SK-N-MC (cell line): Measurements from ENCODE around the gene ING4.

ENCODE experiments used
- DNase-seq: peaks from one replicate; pipeline ENCODE4 v3.0.0-alpha.2; 2011; ENCODE audit warnings: low read depth, low spot score
- H3K27ac ChIP-seq: fragments of 200-600 bp; sonication (generic); 2 replicates; pipeline ENCODE4 v1.5.1; 2016; ENCODE audit warnings: mixed run types
- H3K36me3 ChIP-seq: fragments of 200-600 bp; sonication (generic); 2 replicates; pipeline ENCODE4 v1.6.1; 2017; ENCODE audit warnings: antibody characterized with exemption, low read length, mixed read lengths; ENCODE audit not compliant: insufficient read depth
- H3K4me3 ChIP-seq: fragments of 200-600 bp; sonication (generic); 2 replicates; pipeline ENCODE4 v1.5.1; 2016
- H3K9ac ChIP-seq: fragments of 200-600 bp; sonication (generic); 2 replicates; pipeline ENCODE4 v1.8.0; 2017; ENCODE audit warnings: mixed run types, mixed read lengths; ENCODE audit not compliant: insufficient read length
- H3K9me3 ChIP-seq: fragments of 200-600 bp; sonication (generic); 2 replicates; pipeline ENCODE4 v1.6.1; 2017; ENCODE audit warnings: low read depth, mild to moderate bottlenecking, antibody characterized with exemption, low read length, moderate library complexity, mixed read lengths
- EZH2 ChIP-seq: fragments of 200-600 bp; sonication (generic); IDR thresholded peaks from one replicate; pipeline ENCODE4 v1.6.1; 2017; ENCODE audit warnings: antibody characterized with exemption
- FOXP2 ChIP-seq: optimal IDR thresholded peaks from 2 replicates; pipeline ENCODE3; 2011; ENCODE audit warnings: mild to moderate bottlenecking, moderate library complexity; ENCODE audit not compliant: insufficient read depth; ENCODE audit errors: extremely low read length, control extremely low read depth
- POLR2AphosphoS5 ChIP-seq: IDR thresholded peaks from 2 replicates; pipeline ENCODE4 v1.6.1; 2012; ENCODE audit warnings: mild to moderate bottlenecking, low read depth, low read length, borderline replicate concordance

Gene ING4

DNA sequence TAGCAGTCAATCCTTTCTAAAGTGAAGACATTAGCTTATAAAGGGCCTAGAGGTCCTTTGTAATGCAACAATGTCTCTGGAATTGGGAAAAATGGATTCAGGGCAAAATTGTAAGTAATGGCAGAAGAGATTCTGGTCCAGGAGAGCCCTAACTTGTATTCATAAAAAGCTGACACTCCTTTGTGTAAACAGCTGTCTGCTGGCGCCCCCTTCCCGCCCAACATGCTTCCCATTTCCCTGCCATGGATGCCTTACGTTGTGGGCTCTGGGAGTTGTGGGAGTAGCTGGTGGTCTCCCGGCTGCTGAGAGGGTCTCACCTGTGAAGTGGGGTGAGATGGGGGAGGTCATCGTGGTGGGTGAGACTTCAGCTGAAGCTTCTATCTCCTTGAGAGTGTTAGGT is 18.0 kb downstream of the ING4 start:
- Histone ChIP-seq H3K36me3 (no peaks in the 10 kb centered on the region), H3K4me3 (no peak overlapping the region), H3K9ac (no peak overlapping the region), H3K9me3 (no peaks in the 10 kb centered on the region), H3K27ac (no peak overlapping the region)
- no peak for TF ChIP-seq EZH2
- TF ChIP-seq FOXP2, result no peak
- no peak for TF ChIP-seq POLR2AphosphoS5
- DNase-seq, result no peak

DNA sequence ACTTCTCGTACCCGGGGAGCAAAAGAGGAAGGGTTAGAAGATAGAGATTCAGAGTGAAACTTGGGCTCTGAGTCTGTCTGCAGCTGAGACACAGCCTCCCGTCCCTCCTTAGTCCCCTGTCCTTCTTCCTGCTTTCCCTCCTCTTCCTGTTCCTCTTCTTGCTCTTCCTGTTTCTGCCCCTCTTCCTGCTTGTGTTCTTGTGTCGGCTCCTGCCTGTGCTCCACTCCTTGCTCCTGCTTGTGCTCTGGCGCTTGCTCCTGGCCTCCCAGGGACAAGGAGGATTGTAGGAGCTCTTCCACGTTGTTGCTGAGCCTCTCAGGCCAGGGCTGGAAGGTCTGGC is 18.7 kb downstream of the ING4 start:
- Histone ChIP-seq H3K9ac (no peak overlapping the region), H3K9me3 (no peaks in the 10 kb centered on the region), H3K27ac (no peak overlapping the region), H3K4me3 (no peak overlapping the region), H3K36me3 (no peaks in the 10 kb centered on the region)
- TF ChIP-seq POLR2AphosphoS5, result no peak
- TF ChIP-seq FOXP2, result no peak
- TF ChIP-seq EZH2, result no peak
- no peak for DNase-seq

DNA sequence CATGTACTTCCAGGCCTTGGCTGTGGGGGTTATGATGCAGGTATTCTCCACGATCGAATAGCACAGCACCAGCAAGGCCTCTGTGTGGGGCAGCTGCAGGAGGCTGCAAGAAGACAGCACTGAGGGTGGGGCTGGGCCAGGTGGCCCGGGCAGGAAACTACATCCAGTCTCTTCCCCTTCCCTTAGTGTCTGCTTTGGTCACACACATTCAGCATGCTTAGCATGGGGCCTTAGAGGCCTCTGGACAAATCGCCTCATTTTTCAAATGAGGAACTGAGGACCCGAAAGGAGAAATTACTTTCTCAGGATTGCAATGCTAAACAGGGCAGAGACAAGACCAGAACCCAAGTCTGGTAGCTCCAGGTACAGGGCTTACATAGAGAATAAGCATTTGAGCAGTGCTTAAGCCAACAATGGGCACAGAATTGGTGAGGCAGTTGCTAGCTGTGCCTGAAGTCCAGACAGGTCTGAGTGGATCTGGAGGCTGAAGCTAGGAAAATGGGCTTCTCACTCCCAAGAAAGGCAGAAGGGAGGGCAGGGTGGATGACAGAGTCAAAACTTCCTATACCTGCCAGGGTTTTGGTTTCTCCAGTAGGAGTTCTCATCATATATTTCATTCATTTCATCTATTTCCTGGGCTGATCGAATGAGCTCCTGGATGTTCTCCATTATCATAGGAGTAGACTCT is 19.2 kb downstream of the ING4 start:
- TF ChIP-seq FOXP2 (no peak), EZH2 (no peak), POLR2AphosphoS5 (no peak)
- H3K27ac ChIP-seq, result no peak overlapping the region
- H3K4me3 ChIP-seq, result no peak overlapping the region
- no peaks in the 10 kb centered on the region for H3K36me3 ChIP-seq
- no peak for DNase-seq
- no peak overlapping the region for H3K9ac ChIP-seq
- H3K9me3 ChIP-seq, result no peaks in the 10 kb centered on the region

DNA sequence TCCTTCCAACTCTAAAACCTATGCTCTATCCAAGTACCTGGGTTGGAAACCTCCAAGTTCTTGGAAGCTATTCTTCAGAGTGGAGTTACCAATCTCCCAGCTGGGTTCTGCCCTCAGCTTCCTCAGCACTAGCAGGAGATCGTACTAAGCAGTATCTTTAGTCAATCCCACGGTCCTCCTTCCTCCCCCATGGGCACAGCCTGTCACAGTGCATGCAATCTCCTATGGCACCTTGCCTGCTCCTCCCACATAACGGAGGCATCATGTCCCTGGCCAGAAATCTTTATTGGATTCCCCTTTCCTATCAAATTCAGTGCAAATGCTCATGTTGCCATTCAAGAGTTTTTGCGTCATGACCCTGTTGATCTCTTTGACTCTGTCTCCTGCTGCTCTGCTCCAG is 21.8 kb downstream of the ING4 start:
- no peak for TF ChIP-seq FOXP2
- TF ChIP-seq POLR2AphosphoS5, result no peak
- no peak for TF ChIP-seq EZH2
- no peaks in the 10 kb centered on the region for H3K36me3 ChIP-seq
- no peak overlapping the region for H3K9ac ChIP-seq
- H3K27ac ChIP-seq, result no peak overlapping the region
- H3K4me3 ChIP-seq, result no peak overlapping the region
- DNase-seq, result no peak
- no peaks in the 10 kb centered on the region for H3K9me3 ChIP-seq

DNA sequence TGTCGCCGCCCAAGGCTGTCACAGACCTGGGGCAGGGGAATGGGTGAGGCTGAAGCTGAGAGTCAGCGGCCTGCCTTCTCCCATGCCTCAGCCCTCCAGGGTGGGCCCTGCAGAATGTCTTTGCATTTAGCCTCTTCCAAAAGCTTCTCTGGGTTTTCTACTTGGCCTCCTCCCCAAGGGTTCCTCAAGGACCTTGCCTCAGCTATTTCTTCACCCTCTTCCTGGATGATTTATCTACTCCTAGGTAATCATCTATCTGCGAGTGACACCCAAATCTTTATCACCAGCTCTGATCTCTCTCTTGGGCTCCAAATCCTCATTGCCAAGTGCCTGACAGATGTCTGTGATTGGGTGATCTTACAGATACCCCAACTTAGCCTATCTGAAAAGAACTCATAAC is 22.4 kb downstream of the ING4 start:
- no peak overlapping the region for H3K4me3 ChIP-seq
- H3K27ac ChIP-seq, result no peak overlapping the region
- H3K9ac ChIP-seq, result no peak overlapping the region
- no peaks in the 10 kb centered on the region for H3K36me3 ChIP-seq
- no peak for TF ChIP-seq POLR2AphosphoS5
- no peak for TF ChIP-seq FOXP2
- no peak for TF ChIP-seq EZH2
- H3K9me3 ChIP-seq, result no peaks in the 10 kb centered on the region
- no peak for DNase-seq

DNA sequence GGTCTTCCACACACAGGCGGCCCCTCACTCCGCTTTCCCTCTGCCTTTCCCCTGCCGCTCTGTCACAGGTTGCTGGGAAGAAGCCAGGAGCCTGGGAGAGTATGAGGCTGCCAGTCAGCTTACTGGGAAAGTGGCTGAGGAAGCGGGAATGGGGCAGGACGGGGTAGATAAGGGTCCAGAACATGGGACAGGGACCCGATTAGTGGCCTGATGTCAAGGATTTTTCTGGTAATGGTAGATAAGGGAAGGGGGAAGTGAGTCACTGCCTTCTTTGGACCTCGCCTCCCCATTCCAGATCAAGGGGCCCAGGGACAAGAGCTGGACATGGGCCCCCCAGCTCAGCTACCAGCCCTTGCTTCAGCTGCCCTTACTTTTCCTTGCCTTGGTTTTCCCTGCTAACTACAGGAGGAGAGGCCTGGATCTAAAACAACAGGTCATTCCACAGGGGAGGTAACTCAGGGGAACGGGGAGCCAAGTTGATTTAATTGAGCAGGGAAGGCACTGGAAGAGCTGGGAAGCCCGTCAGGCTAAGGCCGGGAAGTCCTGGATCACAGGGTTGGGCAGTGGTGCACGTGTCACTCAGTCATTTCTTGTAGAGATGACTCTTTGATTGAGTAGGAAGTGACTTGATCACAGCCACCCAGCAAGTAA is 23.6 kb downstream of the ING4 start:
- Histone ChIP-seq H3K9me3 (no peaks in the 10 kb centered on the region), H3K27ac (no peak overlapping the region), H3K9ac (no peak overlapping the region), H3K36me3 (no peaks in the 10 kb centered on the region), H3K4me3 (no peak overlapping the region)
- no peak for TF ChIP-seq POLR2AphosphoS5
- no peak for TF ChIP-seq FOXP2
- TF ChIP-seq EZH2, result no peak
- DNase-seq, result no peak

DNA sequence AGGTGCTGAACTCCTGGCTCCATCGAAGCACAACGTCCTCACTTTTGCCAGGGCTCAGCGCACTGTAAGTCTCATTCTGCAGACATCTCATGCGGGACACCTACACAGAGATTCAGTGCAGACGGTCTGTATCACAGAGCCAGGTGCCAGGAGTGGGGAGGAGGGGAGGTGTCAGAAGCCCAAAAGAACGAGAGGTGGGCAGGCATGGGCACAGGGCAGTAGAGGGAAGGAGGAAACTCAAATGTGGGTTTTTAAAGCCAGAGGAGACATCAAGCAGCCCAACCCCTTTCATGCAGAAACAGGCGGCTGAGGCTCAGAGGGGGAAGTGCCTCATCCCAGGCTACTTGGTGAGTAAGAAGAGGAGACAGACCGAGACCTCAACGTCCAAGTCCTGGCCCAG is 24.6 kb downstream of the ING4 start:
- Histone ChIP-seq H3K36me3 (no peaks in the 10 kb centered on the region), H3K27ac (no peak overlapping the region)
- DNase-seq, result no peak

DNA sequence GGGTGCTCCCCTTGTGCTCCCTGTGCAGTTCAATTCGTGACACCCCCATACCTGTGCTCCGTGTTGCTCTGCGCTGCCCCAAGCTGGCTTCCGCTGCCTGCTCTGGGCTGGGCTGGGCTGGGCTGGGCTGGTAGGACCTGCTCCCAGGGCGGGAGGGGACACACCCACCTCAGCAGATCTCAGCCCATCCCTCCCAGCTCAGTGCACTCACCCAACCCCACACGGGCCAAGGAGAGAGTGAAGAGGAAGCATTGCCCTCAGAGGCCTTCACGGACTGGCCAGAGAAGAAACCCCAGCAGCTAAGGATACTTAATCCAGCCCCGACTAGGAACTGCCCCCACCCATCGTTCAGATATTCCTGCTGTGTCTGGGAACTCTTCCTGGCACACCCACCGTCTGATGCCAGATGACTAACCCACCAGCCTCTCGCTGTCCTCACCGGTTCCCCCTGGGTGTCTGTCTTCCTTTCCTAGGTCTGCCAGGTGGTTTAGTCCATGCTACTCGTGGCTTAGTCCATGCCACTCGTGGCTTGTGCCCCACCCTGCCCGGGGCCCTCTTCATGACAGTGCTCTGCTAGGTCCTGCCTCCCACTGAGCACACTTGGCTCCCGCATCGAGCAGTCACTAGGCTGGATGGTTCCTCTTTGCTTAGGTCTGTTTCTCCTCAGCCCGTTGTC is 26.9 kb downstream of the ING4 start, which contains the start of gene LPAR5:
TSS of gene LPAR5 (minus strand) at position 104 of the 676 bp plus-strand sequence. CDS start 14,711 bp downstream, outside the sequence.
- Histone ChIP-seq H3K9ac (no peak within 1 kb of the TSS), H3K36me3 (no peaks in the 10 kb centered on the region), H3K9me3 (no peaks in the 10 kb centered on the region), H3K27ac (no peak within 1 kb of the TSS), H3K4me3 (no peak within 1 kb of the TSS)
- TF ChIP-seq POLR2AphosphoS5 (no peak), FOXP2 (no peak), EZH2 (no peak)
- DNase-seq, result no peak

More for the DNA sequence above, 24.6 kb downstream of the ING4 start:
- no peak overlapping the region for H3K9ac ChIP-seq
- H3K9me3 ChIP-seq, result no peaks in the 10 kb centered on the region
- no peak for TF ChIP-seq FOXP2
- TF ChIP-seq POLR2AphosphoS5, result no peak
- no peak for TF ChIP-seq EZH2
- H3K4me3 ChIP-seq, result no peak overlapping the region
